HepG2 (cell line): Measurements from ENCODE around the gene CYP2W1. TPM values are rescaled to one million over a fixed set of nuclear protein-coding genes. Genes with fewer than 3 reads are reported as not detected.

Source experiments
- AFF4 ChIP-seq: sonication (generic); formaldehyde crosslinking; IDR thresholded peaks from 2 replicates; pipeline ENCODE4 v1.4.0; 2020; ENCODE audit warnings: missing genetic modification reagents
- ARNT ChIP-seq: fragments of 450-650 bp; IDR thresholded peaks from 2 replicates; pipeline ENCODE4 v1.6.1; 2017
- ATAD3A ChIP-seq: sonication (generic); formaldehyde crosslinking; IDR thresholded peaks from 2 replicates; pipeline ENCODE4 v1.4.0; 2020; ENCODE audit warnings: missing genetic modification reagents
- ATRX ChIP-seq: sonication (generic); formaldehyde crosslinking; IDR thresholded peaks from 2 replicates; pipeline ENCODE4 v1.4.0; 2020; ENCODE audit warnings: missing genetic modification reagents, borderline replicate concordance
- BRD4 ChIP-seq: sonication (generic); formaldehyde crosslinking; IDR thresholded peaks from 2 replicates; pipeline ENCODE4 v1.4.0; 2020; ENCODE audit warnings: missing genetic modification reagents
- FOSL1 ChIP-seq: sonication (generic); formaldehyde crosslinking; IDR thresholded peaks from 2 replicates; pipeline ENCODE4 v1.9.0; 2021; ENCODE audit warnings: missing genetic modification reagents, borderline replicate concordance
- GTF2F1 ChIP-seq: fragments of 150-350 bp; IDR thresholded peaks from 2 replicates; pipeline ENCODE4 v1.6.1; 2014; ENCODE audit warnings: low read length
- HOXA9 ChIP-seq: sonication (generic); formaldehyde crosslinking; IDR thresholded peaks from 2 replicates; pipeline ENCODE4 v1.8.1; 2022; ENCODE audit warnings: missing genetic modification reagents, mild to moderate bottlenecking, moderate library complexity, borderline replicate concordance
- IKZF1 ChIP-seq: fragments of 450-650 bp; IDR thresholded peaks from 2 replicates; pipeline ENCODE4 v1.7.1; 2016
- KLF9 ChIP-seq: IDR thresholded peaks from 2 replicates; pipeline ENCODE4 v1.6.1; 2016; ENCODE audit warnings: low read depth
- MAZ ChIP-seq, 2 experiments: sonication (generic) in 1 of 2; formaldehyde crosslinking in 1 of 2; IDR thresholded peaks; 2 replicates each; pipeline versions ENCODE4 v1.5.0 to v1.6.1; 2012 to 2020; ENCODE audit warnings: low read depth in 2 of 2, mild to moderate bottlenecking in 2 of 2, borderline replicate concordance in 1 of 2, improper control_type of control experiment in 1 of 2, low read length in 1 of 2, missing genetic modification reagents in 1 of 2, moderate library complexity in 1 of 2
- MBD4 ChIP-seq: IDR thresholded peaks from 2 replicates; pipeline ENCODE4 v1.6.1; 2012; ENCODE audit warnings: low read length, inconsistent platforms, borderline replicate concordance
- MLX ChIP-seq: IDR thresholded peaks from 2 replicates; pipeline ENCODE4 v1.6.1; 2016
- NAIF1 ChIP-seq: sonication (generic); formaldehyde crosslinking; IDR thresholded peaks from 2 replicates; pipeline ENCODE4 v1.5.0; 2020; ENCODE audit warnings: mild to moderate bottlenecking, missing genetic modification reagents, borderline replicate concordance
- ONECUT2 ChIP-seq: sonication (generic); formaldehyde crosslinking; IDR thresholded peaks from 2 replicates; pipeline ENCODE4 v1.4.0; 2020; ENCODE audit warnings: missing genetic modification reagents
- ZNF607 ChIP-seq: sonication (generic); formaldehyde crosslinking; IDR thresholded peaks from 2 replicates; pipeline ENCODE4 v1.5.1; 2020; ENCODE audit warnings: missing genetic modification reagents, mild to moderate bottlenecking, borderline replicate concordance
- ZNF615 ChIP-seq: sonication (generic); formaldehyde crosslinking; IDR thresholded peaks from 2 replicates; pipeline ENCODE4 v1.5.0; 2020; ENCODE audit warnings: mild to moderate bottlenecking, missing genetic modification reagents, borderline replicate concordance
- ZNF616 ChIP-seq: sonication (generic); formaldehyde crosslinking; IDR thresholded peaks from 2 replicates; pipeline ENCODE4 v1.5.0; 2020; ENCODE audit warnings: low read depth, mild to moderate bottlenecking, missing genetic modification reagents
- polyA plus RNA-seq, 8 experiments: library from polyadenylated mRNA; depleted of rRNA in 3 of 8; stranded (reverse) in 7 of 8; unstranded in 1 of 8; fragments of >200 nt; fragmentation: Illumina TruSeq in 4 of 8; extraction: Trizol in 4 of 8; gene quantifications; 2 replicates each; pipeline versions ENCODE4 v1.2.1 to v1.2.3, GENCODE V29; 2011 to 2016; ENCODE audit warnings: low read depth in 4 of 8, missing spikeins in 1 of 8, mixed read lengths in 1 of 8; ENCODE audit not compliant: insufficient read depth in 1 of 8
- total RNA-seq, 5 experiments: library from RNA; depleted of rRNA; stranded (reverse); fragments of >200 nt; fragmentation: Illumina TruSeq; extraction: Trizol; gene quantifications; 2 replicates each; pipeline ENCODE4 v1.2.3, GENCODE V29; 2016; ENCODE audit warnings: low read depth in 1 of 5
- TF ChIP-seq, protein P1 (sequence below): fragments of 450-650 bp; IDR thresholded peaks from 2 replicates; pipeline ENCODE4 v1.6.1; 2017; ENCODE audit warnings: mild to moderate bottlenecking
- TF ChIP-seq, protein P2 (sequence below): IDR thresholded peaks from 2 replicates; pipeline ENCODE4 v1.6.1; 2012; ENCODE audit warnings: inconsistent platforms
- TF ChIP-seq, protein P3 (sequence below): sonication (generic); formaldehyde crosslinking; IDR thresholded peaks from 2 replicates; pipeline ENCODE4 v1.5.0; 2020; ENCODE audit warnings: missing genetic modification reagents

Gene CYP2W1
- total and polyA plus RNA-seq, 2 of the 13 experiments (the other 11 are each of a cell fraction or from before 2014, with no cell fraction given), result 19.5 to 31.7 TPM

- TF ChIP-seq, protein P1, sequence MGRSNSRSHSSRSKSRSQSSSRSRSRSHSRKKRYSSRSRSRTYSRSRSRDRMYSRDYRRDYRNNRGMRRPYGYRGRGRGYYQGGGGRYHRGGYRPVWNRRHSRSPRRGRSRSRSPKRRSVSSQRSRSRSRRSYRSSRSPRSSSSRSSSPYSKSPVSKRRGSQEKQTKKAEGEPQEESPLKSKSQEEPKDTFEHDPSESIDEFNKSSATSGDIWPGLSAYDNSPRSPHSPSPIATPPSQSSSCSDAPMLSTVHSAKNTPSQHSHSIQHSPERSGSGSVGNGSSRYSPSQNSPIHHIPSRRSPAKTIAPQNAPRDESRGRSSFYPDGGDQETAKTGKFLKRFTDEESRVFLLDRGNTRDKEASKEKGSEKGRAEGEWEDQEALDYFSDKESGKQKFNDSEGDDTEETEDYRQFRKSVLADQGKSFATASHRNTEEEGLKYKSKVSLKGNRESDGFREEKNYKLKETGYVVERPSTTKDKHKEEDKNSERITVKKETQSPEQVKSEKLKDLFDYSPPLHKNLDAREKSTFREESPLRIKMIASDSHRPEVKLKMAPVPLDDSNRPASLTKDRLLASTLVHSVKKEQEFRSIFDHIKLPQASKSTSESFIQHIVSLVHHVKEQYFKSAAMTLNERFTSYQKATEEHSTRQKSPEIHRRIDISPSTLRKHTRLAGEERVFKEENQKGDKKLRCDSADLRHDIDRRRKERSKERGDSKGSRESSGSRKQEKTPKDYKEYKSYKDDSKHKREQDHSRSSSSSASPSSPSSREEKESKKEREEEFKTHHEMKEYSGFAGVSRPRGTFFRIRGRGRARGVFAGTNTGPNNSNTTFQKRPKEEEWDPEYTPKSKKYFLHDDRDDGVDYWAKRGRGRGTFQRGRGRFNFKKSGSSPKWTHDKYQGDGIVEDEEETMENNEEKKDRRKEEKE, result no peak
- TF ChIP-seq MAZ (IDR thresholded peaks at IDR 0.05; ENCODE audit: borderline replicate concordance, low read depth, low read length), result peak; percentile 42; the same call in 1 of the 2 replicates
- TF ChIP-seq MAZ (CRISPR knock-in tag; IDR thresholded peaks at IDR 0.05; ENCODE audit: low read depth), result peak; percentile 93
- no peak for TF ChIP-seq AFF4 (CRISPR knock-in tag)
- no peak for TF ChIP-seq ATAD3A (CRISPR knock-in tag)
- no peak for TF ChIP-seq ZNF616 (CRISPR knock-in tag)
- no peak for TF ChIP-seq ATRX (CRISPR knock-in tag)
- TF ChIP-seq, protein P2, sequence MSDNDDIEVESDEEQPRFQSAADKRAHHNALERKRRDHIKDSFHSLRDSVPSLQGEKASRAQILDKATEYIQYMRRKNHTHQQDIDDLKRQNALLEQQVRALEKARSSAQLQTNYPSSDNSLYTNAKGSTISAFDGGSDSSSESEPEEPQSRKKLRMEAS, result peak; percentile 89
- no peak for TF ChIP-seq ONECUT2 (CRISPR knock-in tag)
- TF ChIP-seq, protein P3, sequence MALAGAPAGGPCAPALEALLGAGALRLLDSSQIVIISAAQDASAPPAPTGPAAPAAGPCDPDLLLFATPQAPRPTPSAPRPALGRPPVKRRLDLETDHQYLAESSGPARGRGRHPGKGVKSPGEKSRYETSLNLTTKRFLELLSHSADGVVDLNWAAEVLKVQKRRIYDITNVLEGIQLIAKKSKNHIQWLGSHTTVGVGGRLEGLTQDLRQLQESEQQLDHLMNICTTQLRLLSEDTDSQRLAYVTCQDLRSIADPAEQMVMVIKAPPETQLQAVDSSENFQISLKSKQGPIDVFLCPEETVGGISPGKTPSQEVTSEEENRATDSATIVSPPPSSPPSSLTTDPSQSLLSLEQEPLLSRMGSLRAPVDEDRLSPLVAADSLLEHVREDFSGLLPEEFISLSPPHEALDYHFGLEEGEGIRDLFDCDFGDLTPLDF (CRISPR knock-in tag), result no peak
- no peak for TF ChIP-seq MBD4
- no peak for TF ChIP-seq FOSL1 (CRISPR knock-in tag)
- TF ChIP-seq BRD4 (CRISPR knock-in tag), result peak; percentile 80
- TF ChIP-seq ARNT, result no peak
- TF ChIP-seq MLX, result no peak
- no peak; the same call in 1 of the 2 replicates for TF ChIP-seq GTF2F1
- TF ChIP-seq HOXA9, result no peak
- no peak; the same call in 1 of the 2 replicates for TF ChIP-seq ZNF615 (CRISPR knock-in tag)
- peak; percentile 67; the same call in 1 of the 2 replicates for TF ChIP-seq KLF9 (CRISPR knock-in tag)
- no peak for TF ChIP-seq IKZF1
- TF ChIP-seq ZNF607, result peak; percentile 92
- TF ChIP-seq NAIF1, result no peak
Observed at GRCh38 chr7:992709-993607, 10.0 kb downstream of the CYP2W1 start (continued).
